CD4-positive, alpha-beta memory T cell (primary cell): ENCODE measurements around the gene FCMR. TPM values are rescaled to one million over a fixed set of nuclear protein-coding genes. Genes with fewer than 3 reads are reported as not detected.
A peak's percentile ranks its signal among the peaks of the same experiment; 100 is the strongest.

Experiments used
- CTCF ChIA-PET: fragments of 350-600 bp; sonication (Branson Sonifier 250); formaldehyde crosslinking; loops from one replicate; lab custom pipeline; 2021; ENCODE audit warnings: inconsistent platforms; ENCODE audit not compliant: partially characterized antibody; lab: Charles Lee
- POLR2A ChIA-PET: fragments of 350-600 bp; sonication (Branson Sonifier 250); formaldehyde crosslinking; loops from one replicate; lab custom pipeline; 2021; ENCODE audit not compliant: partially characterized antibody; lab: Charles Lee
- DNase-seq, 5 donors: peaks; one replicate each; pipeline versions ENCODE4 v3.0.0 to v3.0.0-alpha.2; 2020 to 2022; ENCODE audit warnings: mixed read lengths in 1 of 5
- H3K27ac ChIP-seq: one replicate; pipeline ENCODE4 v1.7.0; 2013; ENCODE audit warnings: low read depth, low read length
- H3K27me3 ChIP-seq: 2 replicates; pipeline ENCODE4 v1.7.0; 2013; ENCODE audit warnings: mild to moderate bottlenecking, low read length, moderate library complexity; ENCODE audit not compliant: insufficient read depth
- H3K36me3 ChIP-seq: 2 replicates; pipeline ENCODE4 v1.7.0; 2013; ENCODE audit warnings: mild to moderate bottlenecking, low read length, moderate library complexity; ENCODE audit not compliant: insufficient read depth
- H3K4me1 ChIP-seq: 2 replicates; pipeline ENCODE4 v1.7.0; 2013; ENCODE audit warnings: mild to moderate bottlenecking, low read length, moderate library complexity; ENCODE audit not compliant: insufficient read depth
- H3K4me3 ChIP-seq, 2 donors: one replicate each; pipeline ENCODE4 v1.7.0; 2013; ENCODE audit warnings: low read length in 2 of 2, mild to moderate bottlenecking in 1 of 2
- H3K9me3 ChIP-seq, 2 donors: one replicate each; pipeline ENCODE4 v1.7.0; 2013; ENCODE audit warnings: low read length in 2 of 2, control low read depth in 1 of 2; ENCODE audit not compliant: control insufficient read depth in 1 of 2
- H3K27ac Mint-ChIP-seq, 7 donors: one replicate each; pipeline ENCODE4 v1.8.0; 2020 to 2021; ENCODE audit warnings: mixed read lengths in 7 of 7, mild to moderate bottlenecking in 6 of 7, inconsistent platforms in 3 of 7, moderate library complexity in 3 of 7
- H3K27me3 Mint-ChIP-seq, 2 donors: one replicate each; pipeline ENCODE4 v1.8.0; 2020 to 2021; ENCODE audit warnings: mixed read lengths in 2 of 2
- H3K36me3 Mint-ChIP-seq, 2 donors: one replicate each; pipeline ENCODE4 v1.8.0; 2020 to 2021; ENCODE audit warnings: mixed read lengths in 2 of 2, inconsistent platforms in 1 of 2, mild to moderate bottlenecking in 1 of 2
- H3K4me1 Mint-ChIP-seq, 4 donors: one replicate each; pipeline ENCODE4 v1.8.0; 2020 to 2021; ENCODE audit warnings: mixed read lengths in 4 of 4, mild to moderate bottlenecking in 1 of 4
- H3K4me3 Mint-ChIP-seq, 8 donors: one replicate each; pipeline ENCODE4 v1.8.0; 2020 to 2021; ENCODE audit warnings: mixed read lengths in 8 of 8, mild to moderate bottlenecking in 7 of 8, moderate library complexity in 6 of 8, inconsistent platforms in 3 of 8
- H3K9me3 Mint-ChIP-seq, 8 donors: one replicate each; pipeline ENCODE4 v1.8.0; 2020 to 2021; ENCODE audit warnings: mixed read lengths in 8 of 8, mild to moderate bottlenecking in 5 of 8, inconsistent platforms in 3 of 8, moderate library complexity in 1 of 8
- intact Hi-C: fragments of 100-400 bp; cut with micrococcal nuclease; formaldehyde crosslinking; loops from one replicate; pipeline ENCODE4 v1.15.1; 2023
- polyA plus RNA-seq, 2 donors: library from polyadenylated mRNA; unstranded; fragments of 300-500 nt; fragmentation: Illumina TruSeq; gene quantifications; one replicate each; pipeline ENCODE4 v1.2.3, GENCODE V29; 2021
- total RNA-seq, 2 experiments: library from RNA; stranded (reverse); gene quantifications; one replicate each; pipeline ENCODE4 v1.2.3, GENCODE V29; 2021

FCMR gene
- total and polyA plus RNA-seq, 4 experiments from 2014 or later, result 493 to 588 (median 556) TPM

DNA sequence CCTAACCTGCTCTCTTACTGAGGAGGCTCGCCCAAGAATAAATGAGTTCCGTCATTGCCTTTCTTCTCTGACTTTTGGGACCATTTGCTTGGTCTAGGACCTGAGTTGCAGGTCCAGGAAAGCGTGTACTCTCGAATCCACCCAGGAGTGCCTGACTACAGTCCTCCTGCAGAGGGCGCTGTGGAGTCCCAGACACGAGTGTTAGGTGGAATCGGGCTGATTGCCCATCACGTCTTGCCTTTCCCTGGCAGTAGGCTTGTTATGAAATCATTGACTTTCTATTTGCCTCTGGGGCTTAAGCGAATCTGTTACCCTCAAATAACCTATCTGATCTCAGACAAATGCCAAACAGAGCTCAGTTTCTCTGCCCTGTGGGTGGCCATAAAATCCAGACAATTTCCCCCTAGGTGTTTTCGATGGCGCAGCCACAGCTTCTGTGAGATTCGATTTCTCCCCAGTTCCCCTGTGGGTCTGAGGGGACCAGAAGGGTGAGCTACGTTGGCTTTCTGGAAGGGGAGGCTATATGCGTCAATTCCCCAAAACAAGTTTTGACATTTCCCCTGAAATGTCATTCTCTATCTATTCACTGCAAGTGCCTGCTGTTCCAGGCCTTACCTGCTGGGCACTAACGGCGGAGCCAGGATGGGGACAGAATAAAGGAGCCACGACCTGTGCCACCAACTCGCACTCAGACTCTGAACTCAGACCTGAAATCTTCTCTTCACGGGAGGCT lies 56.6 kb downstream of the FCMR start, which contains the start of gene IL20:
Gene IL20 (plus strand): TSS at position 685 of the 733 bp plus-strand sequence. CDS start 230 bp downstream, outside the sequence.
- intact Hi-C loops, result loop anchor here (1.0 to 2.0 kb wide), 5 partner anchors 47 to 139 kb away; no protein-coding TSS in a partner anchor
- H3K27me3 Mint-ChIP-seq, result peaks cover 15 to 16% of the 10 kb centered on the region in 2 donors
- H3K4me1 Mint-ChIP-seq, result peaks cover 0 to 5% (median 5%) of the 10 kb centered on the region in 4 donors
- Histone ChIP-seq H3K27ac (no peak within 1 kb of the TSS), H3K27me3 (no peaks in the 10 kb centered on the region), H3K9me3 (no peaks in the 10 kb centered on the region), H3K36me3 (no peaks in the 10 kb centered on the region), H3K4me3 (no peak within 1 kb of the TSS), H3K4me1 (no peaks in the 10 kb centered on the region)
- peak; percentile 73 to 79 (median 77) for DNase-seq
- POLR2A ChIA-PET, result interaction anchor here (0.8 to 1.4 kb wide), 2 partner anchors 35 to 44 kb away, joined by 3 to 4 read pairs; no protein-coding TSS in a partner anchor
- peaks cover 0 to 2% (median 0%) of the 10 kb centered on the region in 8 donors for H3K9me3 Mint-ChIP-seq
- H3K36me3 Mint-ChIP-seq, result no peaks in the 10 kb centered on the region
- CTCF ChIA-PET, result interaction anchor here (0.7 to 7.9 kb wide), 31 partner anchors 8 to 139 kb away, joined by 3 to 73 read pairs (median 4); partner anchors contain the start of gene FCMR
- H3K4me3 Mint-ChIP-seq, result peak within 1 kb of the TSS in 1 of 8 donors; percentile 6
- peak within 1 kb of the TSS in 2 of 7 donors; percentile 15 to 55 for H3K27ac Mint-ChIP-seq

GRCh38 chr1:206863266-206863665 lies 58.5 kb downstream of the FCMR start:
- H3K27me3 Mint-ChIP-seq, result peaks cover 8 to 10% of the 10 kb centered on the region in 2 donors
- no peak overlapping the region for H3K27ac ChIP-seq
- H3K4me1 Mint-ChIP-seq, result peaks cover 6 to 15% (median 11%) of the 10 kb centered on the region in 4 donors
- H3K27ac Mint-ChIP-seq, result peak overlapping the region in 1 of 7 donors; percentile 39
- ChIA-PET CTCF (interaction anchor here (1.0 to 7.9 kb wide), 6 partner anchors 9 to 118 kb away, joined by 3 to 73 read pairs (median 21); no protein-coding TSS in a partner anchor), POLR2A (no interaction called here)
- no peaks in the 10 kb centered on the region for H3K9me3 ChIP-seq
- no peaks in the 10 kb centered on the region for H3K27me3 ChIP-seq
- H3K4me3 ChIP-seq, result no peak overlapping the region
- peaks cover 0 to 2% (median 0%) of the 10 kb centered on the region in 8 donors for H3K9me3 Mint-ChIP-seq
- no peaks in the 10 kb centered on the region for H3K36me3 ChIP-seq
- no peak overlapping the region for H3K4me3 Mint-ChIP-seq
- DNase-seq, result no peak
- no peaks in the 10 kb centered on the region for H3K36me3 Mint-ChIP-seq
- intact Hi-C loops, result no loop called here
- H3K4me1 ChIP-seq, result peaks cover 7% of the 10 kb centered on the region

DNA sequence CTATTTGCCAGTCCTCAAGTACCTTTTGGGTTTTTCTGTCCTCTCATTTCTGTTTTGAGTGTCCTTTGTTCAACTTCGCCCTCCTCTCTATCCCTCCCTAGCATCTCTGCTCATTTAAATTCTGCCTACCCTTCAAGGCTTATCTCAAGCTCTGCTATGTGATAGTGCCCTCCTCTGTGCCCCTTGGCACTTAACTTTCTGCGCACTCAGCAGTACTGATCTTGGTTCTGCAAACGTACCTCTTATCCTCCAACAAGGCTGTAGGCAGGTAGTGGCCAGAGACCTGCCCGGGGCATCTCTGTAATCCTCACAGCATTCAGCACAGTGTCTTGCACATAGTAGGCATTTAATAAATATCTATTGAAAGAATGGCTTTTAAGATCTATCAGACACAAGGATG lies 61.6 kb downstream of the FCMR start:
- peaks cover 6 to 13% (median 12%) of the 10 kb centered on the region in 4 donors for H3K4me1 Mint-ChIP-seq
- no peaks in the 10 kb centered on the region for H3K36me3 ChIP-seq
- H3K27me3 Mint-ChIP-seq, result peaks cover 3 to 5% of the 10 kb centered on the region in 2 donors
- no peak overlapping the region for H3K4me3 Mint-ChIP-seq
- peaks cover 7% of the 10 kb centered on the region for H3K4me1 ChIP-seq
- ChIA-PET CTCF (interaction anchor here (0.7 to 7.9 kb wide), 8 partner anchors 7 to 315 kb away, joined by 3 to 73 read pairs (median 6); no protein-coding TSS in a partner anchor), POLR2A (interaction anchor here (1.0 kb wide), 1 partner anchor 50 kb away, joined by 3 read pairs; no protein-coding TSS in a partner anchor)
- no peak overlapping the region for H3K4me3 ChIP-seq
- intact Hi-C loops, result no loop called here
- no peak for DNase-seq
- H3K27ac ChIP-seq, result no peak overlapping the region
- H3K9me3 Mint-ChIP-seq, result no peaks in the 10 kb centered on the region
- no peaks in the 10 kb centered on the region for H3K9me3 ChIP-seq
- no peaks in the 10 kb centered on the region for H3K27me3 ChIP-seq
- H3K36me3 Mint-ChIP-seq, result no peaks in the 10 kb centered on the region
- no peak overlapping the region for H3K27ac Mint-ChIP-seq

DNA sequence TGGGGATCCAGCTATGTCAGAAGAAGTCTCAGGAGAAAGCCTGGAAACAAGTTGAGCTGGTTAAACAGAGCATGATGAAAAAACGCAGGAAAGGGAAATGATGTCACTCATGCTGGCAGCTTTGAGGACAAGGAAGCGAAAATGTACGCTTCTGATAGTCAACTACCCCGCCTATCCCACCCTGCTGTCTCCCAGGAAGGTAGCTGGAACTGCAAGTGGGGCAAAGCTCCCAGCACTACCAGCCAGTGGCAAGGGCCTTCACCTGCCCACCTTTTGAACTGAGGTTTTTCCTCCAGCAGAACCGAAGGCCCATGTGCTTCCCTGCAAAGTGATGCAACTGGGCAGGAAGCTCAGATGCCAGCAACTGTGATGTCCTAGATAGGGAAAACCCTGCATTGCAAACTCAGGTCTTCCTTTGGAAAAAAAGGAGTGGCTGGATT lies 62.6 kb downstream of the FCMR start:
- no peak overlapping the region for H3K27ac ChIP-seq
- peak overlapping the region in 3 of 7 donors; percentile 58 to 84 (median 71) for H3K27ac Mint-ChIP-seq
- no peaks in the 10 kb centered on the region for H3K9me3 ChIP-seq
- no peaks in the 10 kb centered on the region for H3K27me3 ChIP-seq
- peak in 4 of 5 donors; percentile 12 to 28 (median 18) for DNase-seq
- CTCF ChIA-PET, result interaction anchor here (0.5 to 7.9 kb wide), 15 partner anchors 8 to 314 kb away, joined by 3 to 73 read pairs (median 3); no protein-coding TSS in a partner anchor
- POLR2A ChIA-PET, result interaction anchor here (0.6 to 1.5 kb wide), 5 partner anchors 47 to 156 kb away, joined by 3 to 6 read pairs (median 3); no protein-coding TSS in a partner anchor
- H3K4me1 ChIP-seq, result peaks cover 7% of the 10 kb centered on the region
- H3K4me1 Mint-ChIP-seq, result peaks cover 6 to 10% (median 8%) of the 10 kb centered on the region in 4 donors
- H3K27me3 Mint-ChIP-seq, result peaks cover 0 to 5% of the 10 kb centered on the region in 2 donors
- intact Hi-C loops, result no loop called here
- H3K9me3 Mint-ChIP-seq, result no peaks in the 10 kb centered on the region
- H3K36me3 Mint-ChIP-seq, result no peaks in the 10 kb centered on the region
- no peaks in the 10 kb centered on the region for H3K36me3 ChIP-seq
- H3K4me3 ChIP-seq, result no peak overlapping the region
- peak overlapping the region in 7 of 8 donors; percentile 3 to 60 (median 27) for H3K4me3 Mint-ChIP-seq

GRCh38 chr1:206856674-206857464 lies 64.9 kb downstream of the FCMR start:
- intact Hi-C loops, result no loop called here
- H3K9me3 Mint-ChIP-seq, result peaks cover 0 to 6% (median 0%) of the 10 kb centered on the region in 8 donors
- H3K36me3 Mint-ChIP-seq, result no peaks in the 10 kb centered on the region
- peak in 4 of 5 donors; percentile 8 to 22 (median 16) for DNase-seq
- Histone ChIP-seq H3K4me3 (no peak overlapping the region), H3K4me1 (peaks cover 7% of the 10 kb centered on the region), H3K9me3 (no peaks in the 10 kb centered on the region), H3K27ac (no peak overlapping the region), H3K27me3 (no peaks in the 10 kb centered on the region), H3K36me3 (no peaks in the 10 kb centered on the region)
- no peak overlapping the region for H3K27ac Mint-ChIP-seq
- H3K27me3 Mint-ChIP-seq, result peaks cover 0 to 9% of the 10 kb centered on the region in 2 donors
- POLR2A ChIA-PET, result interaction anchor here (1.0 kb wide), 1 partner anchor 11 kb away, joined by 3 read pairs; no protein-coding TSS in a partner anchor
- CTCF ChIA-PET, result interaction anchor here (0.7 to 2.8 kb wide), 10 partner anchors 21 to 125 kb away, joined by 3 to 14 read pairs (median 6); partner anchors contain the start of gene FCMR
- H3K4me3 Mint-ChIP-seq, result no peak overlapping the region
- peaks cover 6 to 10% (median 8%) of the 10 kb centered on the region in 4 donors for H3K4me1 Mint-ChIP-seq

DNA sequence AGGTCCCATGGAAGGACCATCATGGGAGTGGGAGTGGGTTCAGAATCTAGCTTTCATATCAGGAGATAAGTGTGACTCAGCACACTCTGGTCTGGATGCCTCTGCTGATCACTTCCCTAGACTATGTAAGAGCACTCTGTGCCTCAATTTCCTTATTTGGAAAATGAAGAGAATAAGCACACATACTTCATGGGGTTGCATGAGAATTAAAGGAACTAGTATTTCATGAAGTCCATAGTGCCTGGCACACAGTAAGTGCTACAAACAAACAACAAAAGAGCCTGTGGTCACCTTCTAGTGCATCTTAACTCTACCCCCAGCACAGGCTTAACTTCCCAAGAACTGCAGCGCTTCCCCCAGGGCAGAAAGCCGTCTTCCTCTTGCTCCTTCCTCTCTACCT lies 65.9 kb downstream of the FCMR start:
- Mint-ChIP-seq H3K36me3 (no peaks in the 10 kb centered on the region), H3K27ac (peak overlapping the region in 1 of 7 donors; percentile 24), H3K4me3 (no peak overlapping the region), H3K27me3 (peaks cover 3 to 6% of the 10 kb centered on the region in 2 donors), H3K9me3 (peaks cover 0 to 6% (median 0%) of the 10 kb centered on the region in 8 donors), H3K4me1 (peaks cover 6 to 10% (median 8%) of the 10 kb centered on the region in 4 donors)
- DNase-seq, result no peak
- Histone ChIP-seq H3K27me3 (no peaks in the 10 kb centered on the region), H3K4me1 (peaks cover 7% of the 10 kb centered on the region), H3K36me3 (no peaks in the 10 kb centered on the region), H3K27ac (no peak overlapping the region), H3K4me3 (no peak overlapping the region), H3K9me3 (no peaks in the 10 kb centered on the region)
- CTCF ChIA-PET, result interaction anchor here (0.9 to 2.8 kb wide), 6 partner anchors 10 to 126 kb away, joined by 3 to 14 read pairs (median 8); partner anchors contain the start of gene IL20
- intact Hi-C loops, result no loop called here
- POLR2A ChIA-PET, result interaction anchor here (1.0 kb wide), 1 partner anchor 67 kb away, joined by 4 read pairs; no protein-coding TSS in a partner anchor
